Colon (tissue), 2 donors: ENCODE results near the gene CHRD.
"Not testable (repeated sequence)": the region's sequence is repeated elsewhere in the genome, so short reads cannot be mapped to it uniquely, and the experiment has no call there.

ENCODE experiments used
- FAIRE-seq: peaks from 2 replicates; lab custom pipeline; 2012; peaks lifted over from hg19 to GRCh38; lab: Jason Lieb, UNC
- donor health status: control.
- donor health status: control.

Gene CHRD

DNA sequence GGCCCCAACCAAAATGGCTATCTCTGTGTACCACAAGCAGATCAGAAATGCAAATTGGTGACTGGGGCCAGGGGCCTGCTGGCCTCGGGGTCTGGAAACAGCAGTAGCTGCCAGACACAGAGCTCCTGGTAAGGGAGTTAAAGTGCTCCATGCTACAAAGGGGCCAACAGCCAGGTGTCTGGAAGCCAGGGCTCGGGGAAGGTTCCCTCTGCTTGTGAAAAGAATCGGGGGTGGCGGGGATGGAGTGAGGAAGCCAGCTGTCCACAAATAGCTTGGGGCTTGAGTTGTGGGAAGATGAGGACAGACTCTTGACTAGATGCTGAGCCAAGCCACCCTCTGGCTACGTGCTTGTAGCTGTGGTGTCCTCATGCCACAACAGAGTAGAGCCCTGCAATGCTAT, 39.3 kb downstream of the CHRD start:
- no peak for FAIRE-seq

DNA sequence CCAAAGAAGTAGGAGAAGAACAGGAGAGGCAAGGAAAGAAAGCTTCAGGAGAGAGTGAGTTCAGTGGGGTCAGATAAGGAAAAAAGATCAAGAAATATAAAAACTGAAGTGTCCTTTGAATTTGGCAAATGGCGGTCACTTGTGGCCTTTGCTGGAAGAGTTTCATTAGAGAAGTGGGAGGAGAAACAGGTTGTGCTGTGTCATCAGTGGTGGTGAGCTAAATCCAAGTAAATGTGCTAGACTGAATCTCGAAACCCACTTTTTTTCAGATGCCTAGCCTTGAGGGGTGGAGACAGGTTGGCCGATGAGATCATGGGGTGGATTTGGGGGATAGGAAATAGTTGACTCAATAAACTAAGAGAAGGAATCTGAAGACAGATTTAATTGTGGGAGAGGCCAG, 43.7 kb downstream of the CHRD start:
- FAIRE-seq = no peak

DNA sequence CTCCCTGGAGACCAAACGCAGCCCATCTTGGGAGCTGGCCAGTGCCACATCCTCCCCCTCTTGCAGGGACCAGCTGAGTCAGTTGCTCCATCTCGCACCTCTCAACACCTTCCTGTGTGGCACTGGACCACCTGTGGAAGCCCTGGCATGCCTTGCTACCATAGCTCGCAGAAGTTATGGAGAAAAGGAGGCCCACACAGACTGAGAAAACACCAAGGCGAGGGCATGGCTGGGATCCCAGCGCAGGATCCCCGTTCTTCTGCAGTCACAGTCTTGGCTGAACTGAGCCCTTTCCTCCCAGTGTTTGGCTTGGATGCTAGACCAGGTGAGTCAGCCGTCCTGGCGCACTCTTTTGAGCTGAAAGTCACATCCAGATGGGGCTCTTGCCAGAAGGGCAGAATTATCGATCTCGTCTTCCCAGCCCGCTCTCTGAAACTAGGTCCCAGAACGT, 46.9 kb downstream of the CHRD start:
- no peak for FAIRE-seq

DNA sequence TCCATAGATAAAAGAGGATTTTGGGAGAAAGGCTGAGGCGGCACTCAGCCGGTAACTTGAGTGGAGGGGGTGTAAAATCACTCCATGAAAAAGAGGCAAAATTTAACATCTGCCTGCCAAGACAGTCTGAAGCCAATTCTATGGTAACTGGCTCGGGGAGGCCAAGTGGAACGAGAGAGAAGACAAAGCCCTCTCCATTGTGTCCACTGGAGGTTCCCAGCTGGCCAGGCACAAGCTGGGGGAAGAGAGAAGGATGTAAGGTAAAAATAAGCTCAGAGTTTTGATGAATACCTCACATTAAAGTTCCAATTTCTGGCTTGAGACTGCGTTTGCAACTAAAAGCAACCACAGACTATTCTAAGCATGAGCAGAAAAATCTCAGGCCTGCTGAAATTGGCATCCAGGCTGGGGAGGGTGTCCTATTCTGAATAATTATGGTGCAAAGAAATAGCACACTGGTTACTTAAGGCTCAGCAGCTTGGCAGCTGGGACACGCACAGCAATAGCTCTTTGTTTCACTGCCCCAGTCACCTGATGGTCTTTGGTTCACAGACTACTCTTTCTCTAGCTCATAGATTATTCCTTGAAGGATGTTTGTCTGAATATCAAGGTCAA, 48.8 kb downstream of the CHRD start:
- no peak for FAIRE-seq

DNA sequence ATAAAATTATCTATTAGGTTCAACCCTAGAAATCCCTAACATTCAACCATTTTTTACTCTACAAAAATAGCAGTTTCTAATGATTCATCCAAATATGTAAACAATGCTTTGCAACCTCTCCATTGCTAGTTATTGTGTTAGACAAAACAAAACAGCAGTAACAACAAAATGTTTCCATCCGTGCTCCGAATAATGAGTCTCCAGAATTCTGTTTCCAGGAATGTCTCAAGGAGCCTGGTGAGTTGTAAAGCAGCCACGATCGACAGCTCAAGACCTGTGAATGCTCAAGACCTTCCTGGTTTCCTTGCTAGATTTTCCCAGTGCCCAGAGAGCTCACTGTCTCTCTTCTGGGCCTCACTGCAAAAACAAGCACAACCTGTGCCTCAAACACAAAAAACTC, 49.9 kb downstream of the CHRD start:
- no peak for FAIRE-seq

DNA sequence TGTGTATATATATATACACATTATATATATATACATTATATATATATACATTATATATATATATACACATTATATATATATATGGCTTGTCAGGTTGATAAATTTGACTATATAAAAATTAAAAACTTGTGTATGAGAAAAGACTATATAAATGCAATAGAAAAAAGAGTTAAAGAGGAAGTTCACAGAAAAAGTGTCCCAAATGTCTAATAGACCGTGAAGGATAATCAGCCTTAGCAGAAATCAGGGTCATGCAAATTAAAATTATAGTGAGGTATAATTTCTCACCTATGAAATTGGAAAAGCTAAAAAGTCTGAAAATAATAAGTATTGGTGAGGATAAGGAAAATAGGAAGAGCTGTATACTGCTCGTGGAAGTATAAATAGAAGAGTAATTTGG, 51.1 kb downstream of the CHRD start:
- FAIRE-seq = no peak

DNA sequence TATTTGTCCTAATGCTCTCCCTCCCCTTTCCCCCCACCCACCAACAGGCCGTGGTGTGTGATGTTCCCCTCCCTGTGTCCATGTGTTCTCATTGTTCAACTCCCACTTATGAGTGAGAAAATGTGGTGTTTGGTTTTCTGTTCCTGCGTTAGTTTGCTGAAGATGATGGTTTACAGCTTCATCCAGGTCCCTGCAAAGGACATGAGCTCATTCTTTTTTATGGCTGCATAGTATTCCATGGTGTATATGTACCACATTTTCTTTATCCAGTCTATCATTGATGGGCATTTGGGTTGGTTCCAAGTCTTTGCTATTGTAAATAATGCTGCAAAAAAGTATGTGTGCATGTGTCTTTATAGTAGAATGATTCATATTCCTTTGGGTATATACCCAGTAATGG, 53.3 kb downstream of the CHRD start:
- not testable (repeated sequence) for FAIRE-seq

DNA sequence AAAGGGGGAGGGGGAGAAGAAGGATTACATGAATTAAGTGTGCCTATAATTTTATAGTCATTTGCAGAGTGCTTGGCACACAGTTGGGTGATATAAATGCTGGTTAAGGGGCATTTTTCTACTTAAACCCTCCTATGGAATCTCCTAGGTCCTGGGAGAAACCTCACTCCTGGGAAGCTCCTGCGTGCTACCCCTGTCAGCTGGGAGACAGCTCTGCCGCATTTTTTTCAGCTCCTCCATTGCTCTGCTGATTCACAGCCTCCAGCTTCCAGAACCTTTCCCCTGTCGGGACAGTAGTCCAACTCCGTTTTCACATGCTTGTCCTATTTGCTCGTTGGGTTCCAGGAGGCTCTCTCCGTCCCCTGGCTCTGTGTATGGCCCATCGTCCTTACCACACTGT, 59.2 kb downstream of the CHRD start:
- FAIRE-seq = no peak
